ENCODE results near the gene ATP13A1.
"Not testable (repeated sequence)": the region's sequence is repeated elsewhere in the genome, so short reads cannot be mapped to it uniquely, and the experiment has no call there.

Gene ATP13A1

GRCh38 chr19:19663256-19664120 lies at the start of gene ATP13A1:
ATP13A1 (minus strand) TSS chr19:19663676; CDS start chr19:19663666, 10 bp downstream.
- peak; percentile 83 to 91 for DNase-seq (ENCODE audit: low read depth in 2 of 2)

GRCh38 chr19:19711934-19712828 lies 48.7 kb upstream of the ATP13A1 start:
- no peak for DNase-seq (ENCODE audit: low read depth in 2 of 2)

- no peak for DNase-seq (ENCODE audit: low read depth in 2 of 2)
Observed at GRCh38 chr19:19711306-19711933, 47.9 kb upstream of the ATP13A1 start.

GRCh38 chr19:19710506-19710905 lies 47.0 kb upstream of the ATP13A1 start:
- no peak for DNase-seq (ENCODE audit: low read depth in 2 of 2)

GRCh38 chr19:19704836-19705235 lies 41.4 kb upstream of the ATP13A1 start:
- no peak for DNase-seq (ENCODE audit: low read depth in 2 of 2)

- not testable (repeated sequence) for DNase-seq (ENCODE audit: low read depth in 2 of 2)
Observed at GRCh38 chr19:19700493-19700892, 37.0 kb upstream of the ATP13A1 start.

- no peak for DNase-seq (ENCODE audit: low read depth in 2 of 2)
Observed at GRCh38 chr19:19697589-19697988, 34.1 kb upstream of the ATP13A1 start.

- DNase-seq (ENCODE audit: low read depth in 2 of 2), result no peak
Observed at GRCh38 chr19:19696386-19696785, 32.9 kb upstream of the ATP13A1 start.

- no peak for DNase-seq (ENCODE audit: low read depth in 2 of 2)
Observed at GRCh38 chr19:19691683-19692082, 28.2 kb upstream of the ATP13A1 start.

- not testable (repeated sequence) for DNase-seq (ENCODE audit: low read depth in 2 of 2)
Observed at GRCh38 chr19:19689023-19689422, 25.5 kb upstream of the ATP13A1 start.

- no peak for DNase-seq (ENCODE audit: low read depth in 2 of 2)
Observed at GRCh38 chr19:19687090-19687489, 23.6 kb upstream of the ATP13A1 start.

GRCh38 chr19:19686580-19686979 lies 23.1 kb upstream of the ATP13A1 start:
- DNase-seq (ENCODE audit: low read depth in 2 of 2), result no peak

GRCh38 chr19:19686119-19686518 lies 22.6 kb upstream of the ATP13A1 start:
- not testable (repeated sequence) for DNase-seq (ENCODE audit: low read depth in 2 of 2)

- DNase-seq (ENCODE audit: low read depth in 2 of 2), result no peak
Observed at GRCh38 chr19:19679176-19680073, 15.9 kb upstream of the ATP13A1 start.

GRCh38 chr19:19677579-19677978 lies 14.1 kb upstream of the ATP13A1 start:
- no peak for DNase-seq (ENCODE audit: low read depth in 2 of 2)

GRCh38 chr19:19674315-19674714 lies 10.8 kb upstream of the ATP13A1 start:
- DNase-seq (ENCODE audit: low read depth in 2 of 2), result no peak

- no peak for DNase-seq (ENCODE audit: low read depth in 2 of 2)
Observed at GRCh38 chr19:19672816-19673215, 9.3 kb upstream of the ATP13A1 start.

- no peak for DNase-seq (ENCODE audit: low read depth in 2 of 2)
Observed at GRCh38 chr19:19670070-19670551, 6.6 kb upstream of the ATP13A1 start.

GRCh38 chr19:19668230-19669012 lies 4.9 kb upstream of the ATP13A1 start, which contains the start of gene ZNF101:
ZNF101 (plus strand) TSS chr19:19668839; CDS start chr19:19668964, 125 bp downstream.
- DNase-seq (ENCODE audit: low read depth in 2 of 2), result peak; percentile 84 to 91

GRCh38 chr19:19665420-19665948 lies 2.0 kb upstream of the ATP13A1 start:
- DNase-seq (ENCODE audit: low read depth in 2 of 2), result not testable (repeated sequence)

Data from stimulated activated CD8-positive, alpha-beta memory T cell treated with anti-CD3 and anti-CD28 coated beads, Interleukin-2, amount 100 ng/mL, for 1 hour (primary cell).